Measurements from ENCODE around the gene REV3L.
"Not testable (repeated sequence)": the region's sequence is repeated elsewhere in the genome, so short reads cannot be mapped to it uniquely, and the experiment has no call there.

REV3L gene

GRCh38 chr6:111482959-111483735 lies at the start of gene REV3L:
Gene REV3L (minus strand): TSS chr6:111483218. CDS start chr6:111482888, 330 bp downstream.
- peak; percentile 83 for DNase-seq

- DNase-seq = no peak
Measured at GRCh38 chr6:111531185-111531584, 48.2 kb upstream of the REV3L start.

- no peak for DNase-seq
Measured at GRCh38 chr6:111530667-111531066, 47.6 kb upstream of the REV3L start.

GRCh38 chr6:111530218-111530617 lies 47.2 kb upstream of the REV3L start:
- no peak for DNase-seq

GRCh38 chr6:111527367-111527766 lies 44.3 kb upstream of the REV3L start:
- no peak for DNase-seq

GRCh38 chr6:111524735-111525134 lies 41.7 kb upstream of the REV3L start:
- no peak for DNase-seq

- DNase-seq = no peak
Measured at GRCh38 chr6:111524252-111524651, 41.2 kb upstream of the REV3L start.

GRCh38 chr6:111523484-111524167 lies 40.6 kb upstream of the REV3L start:
- no peak for DNase-seq

GRCh38 chr6:111522393-111523020 lies 39.5 kb upstream of the REV3L start:
- no peak for DNase-seq

- no peak for DNase-seq
Measured at GRCh38 chr6:111521497-111522270, 38.7 kb upstream of the REV3L start.

GRCh38 chr6:111520524-111520923 lies 37.5 kb upstream of the REV3L start:
- DNase-seq = no peak

GRCh38 chr6:111517965-111518364 lies 34.9 kb upstream of the REV3L start:
- DNase-seq = no peak

- DNase-seq = no peak
Measured at GRCh38 chr6:111515259-111515658, 32.2 kb upstream of the REV3L start.

GRCh38 chr6:111514531-111514930 lies 31.5 kb upstream of the REV3L start:
- DNase-seq = not testable (repeated sequence)

GRCh38 chr6:111507219-111507618 lies 24.2 kb upstream of the REV3L start:
- not testable (repeated sequence) for DNase-seq

GRCh38 chr6:111505498-111505897 lies 22.5 kb upstream of the REV3L start:
- not testable (repeated sequence) for DNase-seq

GRCh38 chr6:111503660-111504059 lies 20.6 kb upstream of the REV3L start:
- no peak for DNase-seq

GRCh38 chr6:111503194-111503593 lies 20.2 kb upstream of the REV3L start:
- no peak for DNase-seq

GRCh38 chr6:111502154-111502553 lies 19.1 kb upstream of the REV3L start:
- no peak for DNase-seq

- DNase-seq = no peak
Measured at GRCh38 chr6:111499269-111499793, 16.3 kb upstream of the REV3L start.

GRCh38 chr6:111494951-111495635 lies 12.1 kb upstream of the REV3L start:
- DNase-seq = no peak

- no peak for DNase-seq
Measured at GRCh38 chr6:111492499-111492898, 9.5 kb upstream of the REV3L start.
